Ishikawa (cell line): Measurements from ENCODE around the gene PEX5.

Source experiments
- CEBPB ChIP-seq: IDR thresholded peaks from 2 replicates; pipeline ENCODE4 v1.6.1; 2012
- CREB1 ChIP-seq: IDR thresholded peaks from 2 replicates; pipeline ENCODE4 v1.6.1; 2012; ENCODE audit warnings: low read depth
- EGR1 ChIP-seq: IDR thresholded peaks from 2 replicates; pipeline ENCODE4 v1.6.1; 2012
- EP300 ChIP-seq: IDR thresholded peaks from 2 replicates; pipeline ENCODE4 v1.6.1; 2012; ENCODE audit warnings: borderline replicate concordance
- NFIC ChIP-seq: IDR thresholded peaks from 2 replicates; pipeline ENCODE4 v1.6.1; 2012
- RAD21 ChIP-seq: IDR thresholded peaks from 2 replicates; pipeline ENCODE4 v1.6.1; 2012; ENCODE audit warnings: low read depth
- REST ChIP-seq: IDR thresholded peaks from 2 replicates; pipeline ENCODE4 v1.6.1; 2012; ENCODE audit warnings: low read depth, mild to moderate bottlenecking
- TAF1 ChIP-seq: IDR thresholded peaks from 2 replicates; pipeline ENCODE4 v1.6.1; 2012; ENCODE audit warnings: low read depth, mild to moderate bottlenecking
- TCF12 ChIP-seq: IDR thresholded peaks from 2 replicates; pipeline ENCODE4 v1.6.1; 2012; ENCODE audit warnings: low read depth
- TEAD4 ChIP-seq: IDR thresholded peaks from 2 replicates; pipeline ENCODE4 v1.6.1; 2012
- USF1 ChIP-seq: IDR thresholded peaks from 2 replicates; pipeline ENCODE4 v1.6.1; 2012
- YY1 ChIP-seq: IDR thresholded peaks from 2 replicates; pipeline ENCODE4 v1.6.1; 2012; ENCODE audit warnings: low read depth
- ZBTB7A ChIP-seq: IDR thresholded peaks from 2 replicates; pipeline ENCODE4 v1.6.1; 2012; ENCODE audit warnings: low read depth
- TF ChIP-seq, protein P1 (sequence below): IDR thresholded peaks from 2 replicates; pipeline ENCODE4 v1.6.1; 2012

The PEX5 gene

GRCh38 chr12:7189398-7190267 lies at the start of gene PEX5:
Gene PEX5 (plus strand): TSS chr12:7189686. CDS start chr12:7190378, 692 bp downstream.
- peak; percentile 52; the same call in 1 of the 2 replicates for TF ChIP-seq TCF12
- no peak for TF ChIP-seq CEBPB
- TF ChIP-seq, protein P1, sequence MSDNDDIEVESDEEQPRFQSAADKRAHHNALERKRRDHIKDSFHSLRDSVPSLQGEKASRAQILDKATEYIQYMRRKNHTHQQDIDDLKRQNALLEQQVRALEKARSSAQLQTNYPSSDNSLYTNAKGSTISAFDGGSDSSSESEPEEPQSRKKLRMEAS = peak; percentile 89
- TF ChIP-seq RAD21 = no peak
- peak; percentile 67 for TF ChIP-seq ZBTB7A
- 0 out of 2 replicates have a peak, but pooled peaks have one; percentile 8 for TF ChIP-seq CREB1
- TF ChIP-seq YY1 = 0 out of 2 replicates have a peak, but pooled peaks have one; percentile 14
- TF ChIP-seq TEAD4 = no peak

GRCh38 chr12:7141351-7142005 lies 48.0 kb upstream of the PEX5 start:
- no peak for TF ChIP-seq CREB1
- no peak for TF ChIP-seq TEAD4
- no peak for TF ChIP-seq NFIC

GRCh38 chr12:7142056-7142644 lies 47.3 kb upstream of the PEX5 start:
- TF ChIP-seq USF1 (no peak), NFIC (no peak), RAD21 (peak; percentile 69), REST (no peak), ZBTB7A (no peak)

- TF ChIP-seq EP300 = no peak
- no peak for TF ChIP-seq TAF1
- no peak for TF ChIP-seq TEAD4
- no peak for TF ChIP-seq CEBPB
- no peak for TF ChIP-seq EGR1
- no peak for TF ChIP-seq RAD21
- TF ChIP-seq REST = no peak
- no peak for TF ChIP-seq TCF12
- TF ChIP-seq YY1 = no peak
- TF ChIP-seq, protein P1 = no peak
- TF ChIP-seq NFIC = no peak
Observed at GRCh38 chr12:7142809-7143465, 46.5 kb upstream of the PEX5 start.

DNA sequence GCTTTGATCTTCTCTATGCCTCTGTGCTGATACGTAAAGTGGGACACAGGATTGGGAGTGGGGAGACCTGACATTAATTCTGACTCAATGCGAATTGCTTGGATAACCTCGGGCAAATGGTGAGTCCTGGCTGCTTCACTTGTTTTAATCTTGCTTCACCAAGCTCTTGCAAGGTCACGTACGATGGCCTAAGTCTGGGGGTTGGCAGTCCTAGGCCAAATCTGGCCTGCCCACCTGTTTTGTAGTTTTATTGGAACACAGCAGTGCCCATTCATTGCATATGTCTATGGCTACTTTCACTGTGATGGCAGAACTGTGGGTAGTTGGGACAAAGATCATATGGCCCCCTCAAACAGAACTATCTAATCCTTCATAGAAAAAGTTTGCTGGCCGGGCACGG lies 45.9 kb upstream of the PEX5 start:
- TF ChIP-seq REST (no peak), USF1 (no peak), YY1 (no peak), TAF1 (no peak), CEBPB (no peak), RAD21 (no peak)
- TF ChIP-seq, protein P1 = no peak
